Left ventricle myocardium inferior (tissue), 1 donor: ENCODE measurements around the gene MTMR12. TPM values are rescaled to one million over a fixed set of nuclear protein-coding genes. Genes with fewer than 3 reads are reported as not detected.
A peak's percentile ranks its signal among the peaks of the same experiment; 100 is the strongest.
"Not testable (repeated sequence)": the region's sequence is repeated elsewhere in the genome, so short reads cannot be mapped to it uniquely, and the experiment has no call there.

ENCODE experiments used
- DNase-seq: peaks from one replicate; pipeline ENCODE4 v3.0.0-alpha.2; 2020
- H3K27ac ChIP-seq: fragments of 200-600 bp; replicated peaks from 2 replicates; pipeline ENCODE4 v1.8.0; 2021
- H3K27me3 ChIP-seq: fragments of 200-600 bp; 2 replicates; pipeline ENCODE4 v1.8.0; 2021; ENCODE audit warnings: low read depth
- H3K36me3 ChIP-seq: fragments of 200-600 bp; 2 replicates; pipeline ENCODE4 v1.8.0; 2021
- H3K4me1 ChIP-seq: fragments of 200-600 bp; 2 replicates; pipeline ENCODE4 v1.8.0; 2021
- H3K4me3 ChIP-seq: fragments of 200-600 bp; 2 replicates; pipeline ENCODE4 v1.8.0; 2021; ENCODE audit warnings: mild to moderate bottlenecking, moderate library complexity
- H3K9me3 ChIP-seq: fragments of 200-600 bp; replicated peaks from 2 replicates; pipeline ENCODE4 v1.8.0; 2021
- intact Hi-C: fragments of 100-400 bp; cut with micrococcal nuclease; formaldehyde crosslinking; loops from one replicate; pipeline ENCODE4 v1.11.0; 2022
- total RNA-seq: library from RNA; stranded (reverse); fragmentation: NEBNext Ultra II Directional; extraction: Animal tissue kit (Norgen Biotek cat#: 25700); gene quantifications from one replicate; pipeline ENCODE4 v1.2.1, GENCODE V29; 2021
- TF ChIP-seq, protein P1 (sequence below): fragments of 200-600 bp; IDR thresholded peaks from 2 replicates; pipeline ENCODE4 v1.8.0; 2021; ENCODE audit warnings: antibody characterized with exemption, mild to moderate bottlenecking, borderline replicate concordance
- donor health status: DM: no; HTN: yes; CAD: no; lungs with severe emphysema.

The MTMR12 gene
- total RNA-seq, 1 donor from 2014 or later: 13.8 TPM

DNA sequence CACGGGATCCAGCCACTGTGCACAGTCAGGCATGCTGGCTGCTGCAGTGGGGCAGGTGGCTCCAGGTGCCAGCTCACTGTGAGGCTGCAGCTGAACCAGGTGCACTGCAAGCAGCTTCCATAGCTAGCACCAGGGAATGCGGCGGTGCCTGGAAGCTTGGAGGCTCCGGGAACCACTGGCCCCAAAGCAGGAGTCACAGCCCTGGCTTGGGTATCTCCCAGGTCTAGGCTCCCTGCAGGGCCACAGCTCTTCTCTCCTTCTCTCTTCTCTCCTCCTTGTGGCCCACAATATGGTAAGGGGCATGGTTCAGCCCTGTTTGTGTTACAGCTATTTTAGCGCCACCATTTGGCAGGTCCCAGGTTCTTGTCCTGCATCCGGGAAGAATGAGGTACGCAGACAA lies 6.7 kb upstream of the MTMR12 start:
- TF ChIP-seq, protein P1, sequence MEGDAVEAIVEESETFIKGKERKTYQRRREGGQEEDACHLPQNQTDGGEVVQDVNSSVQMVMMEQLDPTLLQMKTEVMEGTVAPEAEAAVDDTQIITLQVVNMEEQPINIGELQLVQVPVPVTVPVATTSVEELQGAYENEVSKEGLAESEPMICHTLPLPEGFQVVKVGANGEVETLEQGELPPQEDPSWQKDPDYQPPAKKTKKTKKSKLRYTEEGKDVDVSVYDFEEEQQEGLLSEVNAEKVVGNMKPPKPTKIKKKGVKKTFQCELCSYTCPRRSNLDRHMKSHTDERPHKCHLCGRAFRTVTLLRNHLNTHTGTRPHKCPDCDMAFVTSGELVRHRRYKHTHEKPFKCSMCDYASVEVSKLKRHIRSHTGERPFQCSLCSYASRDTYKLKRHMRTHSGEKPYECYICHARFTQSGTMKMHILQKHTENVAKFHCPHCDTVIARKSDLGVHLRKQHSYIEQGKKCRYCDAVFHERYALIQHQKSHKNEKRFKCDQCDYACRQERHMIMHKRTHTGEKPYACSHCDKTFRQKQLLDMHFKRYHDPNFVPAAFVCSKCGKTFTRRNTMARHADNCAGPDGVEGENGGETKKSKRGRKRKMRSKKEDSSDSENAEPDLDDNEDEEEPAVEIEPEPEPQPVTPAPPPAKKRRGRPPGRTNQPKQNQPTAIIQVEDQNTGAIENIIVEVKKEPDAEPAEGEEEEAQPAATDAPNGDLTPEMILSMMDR: no peak
- Histone ChIP-seq H3K4me1 (no peaks in the 10 kb centered on the region), H3K27ac (no peak overlapping the region), H3K36me3 (no peaks in the 10 kb centered on the region), H3K9me3 (peaks cover 8% of the 10 kb centered on the region), H3K4me3 (no peak overlapping the region), H3K27me3 (no peaks in the 10 kb centered on the region)
- no peak for DNase-seq
- intact Hi-C loops: no loop called here

DNA sequence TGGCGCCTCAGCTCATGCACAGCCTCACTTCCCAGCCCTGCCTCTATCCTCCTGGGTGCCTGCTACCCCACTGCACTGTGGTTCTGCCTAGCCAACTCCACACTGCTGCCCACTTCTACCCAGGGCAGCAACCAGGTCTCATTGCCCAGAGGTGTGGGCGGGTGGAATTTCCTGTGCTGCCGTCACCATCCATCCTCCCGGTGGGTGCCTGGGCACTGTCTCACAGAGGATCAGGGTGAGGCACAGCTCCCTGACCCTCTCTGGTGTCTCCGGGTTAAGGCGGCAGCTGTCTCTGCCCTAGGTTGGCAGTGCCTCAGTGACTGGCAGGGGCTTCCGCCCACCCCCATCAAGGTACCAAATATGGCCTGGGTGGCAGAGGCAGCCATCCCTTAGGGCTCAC lies 4.3 kb upstream of the MTMR12 start:
- Histone ChIP-seq H3K27me3 (no peaks in the 10 kb centered on the region), H3K27ac (no peak overlapping the region), H3K4me1 (peaks cover 13% of the 10 kb centered on the region), H3K4me3 (no peak overlapping the region), H3K9me3 (peaks cover 6% of the 10 kb centered on the region), H3K36me3 (no peaks in the 10 kb centered on the region)
- DNase-seq: no peak
- TF ChIP-seq, protein P1: no peak
- intact Hi-C loops: no loop called here

DNA sequence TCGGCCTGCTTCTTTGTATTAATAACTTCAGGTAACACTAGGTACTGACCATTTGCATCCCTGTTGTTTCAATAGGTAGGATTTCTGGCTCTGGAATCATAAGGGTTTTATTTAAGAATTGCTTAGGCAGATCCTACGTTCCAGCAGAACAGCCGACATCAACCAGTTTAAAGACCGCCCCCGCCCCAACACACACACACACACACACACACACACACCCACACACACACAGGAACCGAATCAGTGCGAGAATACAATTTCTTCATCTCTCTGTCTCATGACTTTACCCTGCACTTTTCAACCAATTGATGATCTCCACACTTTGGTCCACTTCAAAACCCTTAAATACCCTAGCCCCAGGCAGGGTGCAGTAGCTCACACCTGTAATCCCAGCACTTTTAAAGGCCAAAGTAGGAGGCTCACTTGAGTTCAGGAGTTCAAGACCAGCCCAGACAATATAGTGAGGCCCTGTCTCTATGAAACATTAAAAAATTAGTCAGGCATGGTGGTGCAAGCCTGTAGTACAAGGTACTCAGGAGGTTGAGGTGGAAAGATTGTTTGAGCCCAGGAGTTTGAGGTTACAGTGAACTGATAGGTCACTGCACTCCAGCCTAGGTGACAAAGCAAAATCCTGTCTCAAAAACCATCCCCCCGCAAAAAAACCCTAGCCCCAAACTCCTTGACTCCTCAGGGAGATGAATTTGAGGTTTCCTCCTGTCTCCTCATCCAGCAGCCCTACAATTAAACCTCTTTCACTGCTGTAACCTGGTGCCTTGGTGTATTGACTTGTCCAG lies 2.7 kb upstream of the MTMR12 start:
- intact Hi-C loops: no loop called here
- peaks cover 29% of the 10 kb centered on the region for H3K4me1 ChIP-seq
- TF ChIP-seq, protein P1: no peak
- H3K36me3 ChIP-seq: no peaks in the 10 kb centered on the region
- no peaks in the 10 kb centered on the region for H3K9me3 ChIP-seq
- no peak for DNase-seq
- H3K4me3 ChIP-seq: no peak overlapping the region
- no peaks in the 10 kb centered on the region for H3K27me3 ChIP-seq
- H3K27ac ChIP-seq: no peak overlapping the region

DNA sequence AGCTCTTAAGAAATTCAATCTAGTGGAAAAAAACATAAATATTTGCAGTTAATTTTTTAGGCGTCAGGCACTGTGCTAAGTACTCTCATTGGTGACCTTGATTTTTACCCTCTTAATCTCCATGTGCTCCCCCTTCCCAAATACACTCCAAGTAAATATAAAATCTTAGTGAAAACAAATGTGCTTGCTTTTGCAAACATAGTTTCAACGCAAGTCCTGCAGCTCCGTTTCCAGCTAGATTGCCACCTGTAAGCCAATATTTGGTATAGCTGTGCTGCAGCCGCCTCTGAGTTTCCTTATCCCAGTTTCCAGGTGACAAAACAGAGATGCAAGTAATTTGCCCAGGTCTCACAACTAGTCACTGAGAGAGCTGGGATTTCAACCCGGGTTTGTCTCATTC lies 1.9 kb upstream of the MTMR12 start:
- H3K36me3 ChIP-seq: no peaks in the 10 kb centered on the region
- TF ChIP-seq, protein P1: no peak
- intact Hi-C loops: no loop called here

DNA sequence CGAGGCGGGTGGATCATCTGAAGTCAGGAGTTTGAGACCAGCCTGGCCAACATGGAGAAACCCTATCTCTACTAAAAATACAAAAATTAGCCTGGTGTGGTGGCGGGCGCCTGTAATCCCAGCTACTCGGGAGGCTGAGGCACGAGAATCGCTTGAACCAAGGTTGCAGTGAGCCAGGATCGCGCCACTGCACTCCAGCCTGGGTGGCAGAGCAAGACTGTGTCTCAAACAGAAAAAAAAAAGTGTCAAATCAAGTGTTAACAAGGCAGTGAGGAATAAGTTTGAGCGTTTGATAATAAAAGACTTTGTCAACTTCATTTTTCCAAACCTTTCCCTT lies 1.4 kb upstream of the MTMR12 start:
- H3K4me3 ChIP-seq, H3K27ac ChIP-seq, DNase-seq, H3K36me3 ChIP-seq, H3K27me3 ChIP-seq, H3K9me3 ChIP-seq, intact Hi-C loops: not testable (repeated sequence)
- peaks cover 42% of the 10 kb centered on the region for H3K4me1 ChIP-seq

More for the DNA sequence above, 1.9 kb upstream of the MTMR12 start:
- no peak overlapping the region for H3K4me3 ChIP-seq
- H3K4me1 ChIP-seq: peaks cover 37% of the 10 kb centered on the region
- DNase-seq: no peak
- H3K27me3 ChIP-seq: no peaks in the 10 kb centered on the region
- no peak overlapping the region for H3K27ac ChIP-seq
- no peaks in the 10 kb centered on the region for H3K9me3 ChIP-seq

DNA sequence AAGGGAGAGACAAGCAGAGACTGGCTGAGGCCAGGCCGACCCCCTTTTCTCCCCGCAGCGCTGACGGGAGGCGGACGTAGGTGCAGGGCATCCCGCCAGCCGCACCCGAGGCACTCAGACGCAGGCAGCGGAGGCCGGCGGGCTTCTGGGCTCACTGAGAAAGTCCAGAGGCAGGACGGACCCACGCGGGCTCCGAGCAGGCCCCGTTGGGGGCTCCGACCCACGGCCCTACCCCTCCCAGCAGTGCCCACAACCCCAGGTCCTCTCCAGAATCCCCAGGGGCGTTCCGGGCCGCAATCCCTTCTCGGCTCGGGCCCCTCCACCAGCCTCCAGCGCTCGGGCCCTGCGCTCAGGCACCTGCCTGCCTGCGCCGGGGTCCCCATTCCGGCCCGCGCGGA lies 543 bp downstream of the MTMR12 start:
- peaks cover 62% of the 10 kb centered on the region for H3K4me1 ChIP-seq
- no peaks in the 10 kb centered on the region for H3K9me3 ChIP-seq
- DNase-seq: peak; percentile 73
- H3K27me3 ChIP-seq: no peaks in the 10 kb centered on the region
- TF ChIP-seq, protein P1: no peak
- peak overlapping the region; percentile 99 for H3K27ac ChIP-seq
- H3K36me3 ChIP-seq: no peaks in the 10 kb centered on the region
- peak overlapping the region; percentile 86 for H3K4me3 ChIP-seq
- intact Hi-C loops: no loop called here
